ENCODE data around the gene IQCN. TPM values are rescaled to one million over a fixed set of nuclear protein-coding genes. Genes with fewer than 3 reads are reported as not detected.

IQCN gene
- total RNA-seq, 2 experiments from 2014 or later = 0.38 to 1.1 TPM

DNA sequence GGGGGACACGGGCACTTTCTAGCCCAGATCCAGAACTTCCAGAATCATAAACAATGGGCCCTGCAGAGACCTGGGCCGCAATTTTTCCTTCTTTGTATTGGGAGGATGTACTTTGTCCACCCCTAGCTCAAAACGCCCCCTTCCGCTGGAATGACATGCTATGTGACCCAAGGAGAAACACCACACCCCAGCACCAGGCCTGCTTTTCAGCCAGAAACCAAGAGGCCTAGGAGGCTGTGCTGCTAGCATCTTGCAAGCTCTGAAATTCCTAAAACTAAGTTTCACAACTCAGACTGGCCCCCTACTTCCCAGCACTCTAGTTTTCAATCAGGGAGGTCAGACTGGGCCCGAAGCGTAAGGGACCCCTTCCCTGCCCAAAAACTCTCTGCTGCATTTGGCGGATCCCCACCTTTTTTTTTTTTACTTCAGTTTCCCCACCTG lies 48.1 kb upstream of the IQCN start:
- intact Hi-C loops (cut with micrococcal nuclease; ENCODE audit: unreplicated experiment) = loop anchor here (2.0 kb wide), 1 partner anchor 118 kb away; the partner anchor contains the start of gene RAB3A
- H3K36me3 ChIP-seq (ENCODE audit: insufficient read depth, low read length) = peaks cover 38% of the 10 kb centered on the region
- no peaks in the 10 kb centered on the region for H3K9me2 ChIP-seq (ENCODE audit: insufficient read depth, low read length)
- H2AFZ ChIP-seq (ENCODE audit: low read length) = no peak overlapping the region
- no peaks in the 10 kb centered on the region; the same call in 1 of the 2 replicates for H4K20me1 ChIP-seq (ENCODE audit: insufficient read depth, low read length)
- ChIA-PET POLR2A (interaction anchor here (0.6 to 4.0 kb wide), 8 partner anchors 18 to 157 kb away, joined by 3 to 44 read pairs (median 3); partner anchors contain the start of genes JUND and SSBP4), CTCF (ENCODE audit: unreplicated experiment) (interaction anchor here (0.6 to 2.2 kb wide), 6 partner anchors 16 to 96 kb away, joined by 3 to 16 read pairs (median 4); partner anchors contain the start of gene JUND)
- TF ChIP-seq, protein P1, sequence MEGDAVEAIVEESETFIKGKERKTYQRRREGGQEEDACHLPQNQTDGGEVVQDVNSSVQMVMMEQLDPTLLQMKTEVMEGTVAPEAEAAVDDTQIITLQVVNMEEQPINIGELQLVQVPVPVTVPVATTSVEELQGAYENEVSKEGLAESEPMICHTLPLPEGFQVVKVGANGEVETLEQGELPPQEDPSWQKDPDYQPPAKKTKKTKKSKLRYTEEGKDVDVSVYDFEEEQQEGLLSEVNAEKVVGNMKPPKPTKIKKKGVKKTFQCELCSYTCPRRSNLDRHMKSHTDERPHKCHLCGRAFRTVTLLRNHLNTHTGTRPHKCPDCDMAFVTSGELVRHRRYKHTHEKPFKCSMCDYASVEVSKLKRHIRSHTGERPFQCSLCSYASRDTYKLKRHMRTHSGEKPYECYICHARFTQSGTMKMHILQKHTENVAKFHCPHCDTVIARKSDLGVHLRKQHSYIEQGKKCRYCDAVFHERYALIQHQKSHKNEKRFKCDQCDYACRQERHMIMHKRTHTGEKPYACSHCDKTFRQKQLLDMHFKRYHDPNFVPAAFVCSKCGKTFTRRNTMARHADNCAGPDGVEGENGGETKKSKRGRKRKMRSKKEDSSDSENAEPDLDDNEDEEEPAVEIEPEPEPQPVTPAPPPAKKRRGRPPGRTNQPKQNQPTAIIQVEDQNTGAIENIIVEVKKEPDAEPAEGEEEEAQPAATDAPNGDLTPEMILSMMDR (conservative IDR thresholded peaks at IDR 0.05; ENCODE audit: low read length) = peak; percentile 77
- TF ChIP-seq EZH2phosphoT487 (IDR thresholded peaks at IDR 0.05; ENCODE audit: borderline replicate concordance, low read depth, low read length) = no peak
- DNase-seq (ENCODE audit: low spot score) = peak; percentile 77
- peak overlapping the region; percentile 97 for H3K4me2 ChIP-seq (ENCODE audit: low read length)
- BruUV-seq (replicated peaks) = TSS peak; percentile 79
- no peaks in the 10 kb centered on the region for H3K9me3 ChIP-seq (ENCODE audit: low read length)
- peaks cover 47% of the 10 kb centered on the region for H3K79me2 ChIP-seq (ENCODE audit: insufficient read depth, low read depth, low read length)
- peak overlapping the region; percentile 83 for H3K27ac ChIP-seq (ENCODE audit: low read depth, low read length, poor library complexity, severe bottlenecking)
- H3K4me3 ChIP-seq (ENCODE audit: low read depth, low read length, poor library complexity, severe bottlenecking) = peak overlapping the region; percentile 89
- peaks cover 46% of the 10 kb centered on the region for H3K4me1 ChIP-seq (ENCODE audit: insufficient read depth, low read length, poor library complexity, severe bottlenecking)

DNA sequence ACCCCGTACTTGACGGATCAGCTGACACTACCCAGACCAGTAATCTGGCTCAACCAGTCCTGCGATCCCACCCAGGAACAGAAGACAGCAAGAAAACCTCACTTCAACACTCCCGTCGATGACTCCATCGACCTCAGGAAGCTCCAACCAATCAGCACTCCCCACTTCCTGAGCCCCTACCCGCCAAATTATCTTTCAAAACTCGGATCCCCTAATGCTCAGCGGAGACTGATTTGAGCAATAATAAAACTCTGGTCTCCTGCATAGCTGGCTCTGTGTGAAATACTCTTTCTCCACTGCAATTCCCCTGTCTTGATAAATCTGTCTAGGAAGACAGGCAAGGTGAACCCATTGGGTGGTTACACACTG lies 47.5 kb upstream of the IQCN start:
- Histone ChIP-seq H3K9me3 (ENCODE audit: low read length) (no peaks in the 10 kb centered on the region), H4K20me1 (ENCODE audit: insufficient read depth, low read length) (no peaks in the 10 kb centered on the region; the same call in 1 of the 2 replicates), H3K36me3 (ENCODE audit: insufficient read depth, low read length) (peaks cover 38% of the 10 kb centered on the region), H3K4me2 (ENCODE audit: low read length) (peak overlapping the region; percentile 97), H3K4me3 (ENCODE audit: low read depth, low read length, poor library complexity, severe bottlenecking) (peak overlapping the region; percentile 89), H2AFZ (ENCODE audit: low read length) (no peak overlapping the region), H3K27ac (ENCODE audit: low read depth, low read length, poor library complexity, severe bottlenecking) (peak overlapping the region; percentile 83), H3K4me1 (ENCODE audit: insufficient read depth, low read length, poor library complexity, severe bottlenecking) (peaks cover 48% of the 10 kb centered on the region), H3K79me2 (ENCODE audit: insufficient read depth, low read depth, low read length) (peaks cover 47% of the 10 kb centered on the region), H3K9me2 (ENCODE audit: insufficient read depth, low read length) (no peaks in the 10 kb centered on the region)
- peak; percentile 40 for DNase-seq (ENCODE audit: low spot score)
- CTCF ChIA-PET (ENCODE audit: unreplicated experiment) = interaction anchor here (0.6 to 2.2 kb wide), 6 partner anchors 15 to 97 kb away, joined by 3 to 16 read pairs (median 4); partner anchors contain the start of gene JUND
- TF ChIP-seq, protein P1 (conservative IDR thresholded peaks at IDR 0.05; ENCODE audit: low read length) = no peak
- no peak for TF ChIP-seq EZH2phosphoT487 (IDR thresholded peaks at IDR 0.05; ENCODE audit: borderline replicate concordance, low read depth, low read length)
- no TSS peak for BruUV-seq (replicated peaks)
- intact Hi-C loops (cut with micrococcal nuclease; ENCODE audit: unreplicated experiment) = loop anchor here (2.0 kb wide), 1 partner anchor 117 kb away; the partner anchor contains the start of gene RAB3A
- POLR2A ChIA-PET = interaction anchor here (0.6 to 4.0 kb wide), 8 partner anchors 17 to 126 kb away, joined by 3 to 44 read pairs (median 4); partner anchors contain the start of genes JUND and SSBP4
